ENCODE measurements around the gene CCDC158. TPM values are rescaled to one million over a fixed set of nuclear protein-coding genes. Genes with fewer than 3 reads are reported as not detected.
"Not testable (repeated sequence)": the region's sequence is repeated elsewhere in the genome, so short reads cannot be mapped to it uniquely, and the experiment has no call there.

CCDC158 gene
- total RNA-seq, 2 experiments from 2014 or later = not detected

DNA sequence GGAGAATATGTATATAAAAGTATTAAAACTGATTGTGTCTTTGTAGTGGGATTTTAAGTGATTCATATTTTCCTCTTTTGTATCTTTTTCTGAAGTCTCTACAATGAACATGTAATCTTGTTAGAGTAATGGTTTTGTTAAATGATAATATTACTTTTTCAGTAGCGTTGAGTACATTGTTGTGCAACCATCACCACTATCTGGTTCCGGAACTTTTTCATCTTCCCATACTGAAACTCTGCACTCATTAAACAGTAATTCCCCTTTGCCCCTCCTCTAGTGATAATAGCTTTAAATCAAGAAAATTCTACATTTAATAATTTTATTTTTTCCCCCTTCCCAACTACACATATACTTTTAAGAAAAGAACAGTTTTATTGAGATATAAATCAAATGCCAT, 37.4 kb upstream of the CCDC158 start:
- Histone ChIP-seq H3K4me2 (ENCODE audit: low read length) (no peak overlapping the region), H2AFZ (ENCODE audit: low read length) (no peak overlapping the region)
- TF ChIP-seq, protein P1, sequence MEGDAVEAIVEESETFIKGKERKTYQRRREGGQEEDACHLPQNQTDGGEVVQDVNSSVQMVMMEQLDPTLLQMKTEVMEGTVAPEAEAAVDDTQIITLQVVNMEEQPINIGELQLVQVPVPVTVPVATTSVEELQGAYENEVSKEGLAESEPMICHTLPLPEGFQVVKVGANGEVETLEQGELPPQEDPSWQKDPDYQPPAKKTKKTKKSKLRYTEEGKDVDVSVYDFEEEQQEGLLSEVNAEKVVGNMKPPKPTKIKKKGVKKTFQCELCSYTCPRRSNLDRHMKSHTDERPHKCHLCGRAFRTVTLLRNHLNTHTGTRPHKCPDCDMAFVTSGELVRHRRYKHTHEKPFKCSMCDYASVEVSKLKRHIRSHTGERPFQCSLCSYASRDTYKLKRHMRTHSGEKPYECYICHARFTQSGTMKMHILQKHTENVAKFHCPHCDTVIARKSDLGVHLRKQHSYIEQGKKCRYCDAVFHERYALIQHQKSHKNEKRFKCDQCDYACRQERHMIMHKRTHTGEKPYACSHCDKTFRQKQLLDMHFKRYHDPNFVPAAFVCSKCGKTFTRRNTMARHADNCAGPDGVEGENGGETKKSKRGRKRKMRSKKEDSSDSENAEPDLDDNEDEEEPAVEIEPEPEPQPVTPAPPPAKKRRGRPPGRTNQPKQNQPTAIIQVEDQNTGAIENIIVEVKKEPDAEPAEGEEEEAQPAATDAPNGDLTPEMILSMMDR (conservative IDR thresholded peaks at IDR 0.05; ENCODE audit: low read length) = no peak
- TF ChIP-seq EZH2phosphoT487 (IDR thresholded peaks at IDR 0.05; ENCODE audit: borderline replicate concordance, low read depth, low read length) = no peak

DNA sequence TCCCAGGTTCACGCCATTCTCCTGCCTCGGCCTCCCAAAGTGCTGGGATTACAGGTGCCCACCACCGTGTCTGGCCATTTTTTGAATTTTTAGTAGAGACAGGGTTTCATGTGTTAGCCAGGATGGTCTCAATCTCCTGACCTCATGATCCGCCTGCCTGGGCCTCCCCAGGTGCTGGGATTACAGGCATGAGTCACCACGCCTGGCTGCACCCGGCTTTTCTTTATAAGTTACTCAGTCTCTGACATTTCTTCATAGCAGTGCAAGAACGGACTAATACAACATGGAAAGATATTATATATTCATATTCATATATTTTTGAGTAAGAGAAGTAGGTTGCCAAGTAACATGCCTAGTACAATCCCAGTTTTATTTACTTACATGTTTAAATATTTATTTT, 36.9 kb upstream of the CCDC158 start:
- POLR2A ChIA-PET = no interaction called here
- DNase-seq (ENCODE audit: low spot score) = no peak
- Histone ChIP-seq H2AFZ (ENCODE audit: low read length) (no peak overlapping the region), H3K4me2 (ENCODE audit: low read length) (no peak overlapping the region), H4K20me1 (ENCODE audit: insufficient read depth, low read length) (no peaks in the 10 kb centered on the region), H3K27ac (ENCODE audit: low read depth, low read length, poor library complexity, severe bottlenecking) (no peak overlapping the region), H3K4me1 (ENCODE audit: insufficient read depth, low read length, poor library complexity, severe bottlenecking) (no peaks in the 10 kb centered on the region), H3K9me3 (ENCODE audit: low read length) (no peaks in the 10 kb centered on the region), H3K4me3 (ENCODE audit: low read depth, low read length, poor library complexity, severe bottlenecking) (no peak overlapping the region), H3K36me3 (ENCODE audit: insufficient read depth, low read length) (no peaks in the 10 kb centered on the region), H3K9me2 (ENCODE audit: insufficient read depth, low read length) (no peaks in the 10 kb centered on the region), H3K79me2 (ENCODE audit: insufficient read depth, low read depth, low read length) (no peaks in the 10 kb centered on the region)
- no TSS peak for BruUV-seq (replicated peaks)
- CTCF ChIA-PET (ENCODE audit: unreplicated experiment) = no interaction called here
- TF ChIP-seq, protein P1 (conservative IDR thresholded peaks at IDR 0.05; ENCODE audit: low read length) = no peak
- no peak for TF ChIP-seq EZH2phosphoT487 (IDR thresholded peaks at IDR 0.05; ENCODE audit: borderline replicate concordance, low read depth, low read length)
- intact Hi-C loops (cut with micrococcal nuclease; ENCODE audit: unreplicated experiment) = no loop called here

More for the DNA sequence above, 37.4 kb upstream of the CCDC158 start:
- H3K27ac ChIP-seq (ENCODE audit: low read depth, low read length, poor library complexity, severe bottlenecking) = no peak overlapping the region
- H4K20me1 ChIP-seq (ENCODE audit: insufficient read depth, low read length) = no peaks in the 10 kb centered on the region
- no peaks in the 10 kb centered on the region for H3K9me3 ChIP-seq (ENCODE audit: low read length)
- no peak for DNase-seq (ENCODE audit: low spot score)
- no peaks in the 10 kb centered on the region for H3K79me2 ChIP-seq (ENCODE audit: insufficient read depth, low read depth, low read length)
- BruUV-seq (replicated peaks) = no TSS peak
- POLR2A ChIA-PET = no interaction called here
- H3K36me3 ChIP-seq (ENCODE audit: insufficient read depth, low read length) = no peaks in the 10 kb centered on the region
- H3K9me2 ChIP-seq (ENCODE audit: insufficient read depth, low read length) = no peaks in the 10 kb centered on the region
- intact Hi-C loops (cut with micrococcal nuclease; ENCODE audit: unreplicated experiment) = no loop called here
- CTCF ChIA-PET (ENCODE audit: unreplicated experiment) = no interaction called here
- no peaks in the 10 kb centered on the region for H3K4me1 ChIP-seq (ENCODE audit: insufficient read depth, low read length, poor library complexity, severe bottlenecking)
- no peak overlapping the region for H3K4me3 ChIP-seq (ENCODE audit: low read depth, low read length, poor library complexity, severe bottlenecking)

DNA sequence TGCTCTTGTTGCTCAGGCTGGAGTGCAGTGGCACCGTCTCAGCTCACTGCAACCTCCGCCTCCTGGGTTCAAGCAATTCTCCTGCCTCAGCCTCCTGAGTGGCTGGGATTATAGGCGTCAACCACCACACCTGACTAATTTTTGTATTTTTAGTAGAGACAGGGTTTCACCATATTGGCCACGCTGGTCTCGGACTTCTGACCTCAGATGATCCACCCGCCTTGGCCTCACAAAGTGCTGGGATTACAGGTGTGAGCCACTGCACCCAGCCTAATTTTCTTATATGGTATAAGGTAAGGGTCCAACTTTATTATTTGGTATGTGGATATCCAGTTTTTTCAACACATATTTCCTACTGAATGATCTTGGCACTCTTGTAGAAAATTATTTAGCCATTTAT, 33.1 kb upstream of the CCDC158 start:
- BruUV-seq (replicated peaks); H2AFZ ChIP-seq (ENCODE audit: low read length); H3K4me2 ChIP-seq (ENCODE audit: low read length); H3K79me2 ChIP-seq (ENCODE audit: insufficient read depth, low read depth, low read length); H3K27ac ChIP-seq (ENCODE audit: low read depth, low read length, poor library complexity, severe bottlenecking); H3K36me3 ChIP-seq (ENCODE audit: insufficient read depth, low read length); H3K9me2 ChIP-seq (ENCODE audit: insufficient read depth, low read length); H3K4me1 ChIP-seq (ENCODE audit: insufficient read depth, low read length, poor library complexity, severe bottlenecking); H3K9me3 ChIP-seq (ENCODE audit: low read length); DNase-seq (ENCODE audit: low spot score); H4K20me1 ChIP-seq (ENCODE audit: insufficient read depth, low read length); POLR2A ChIA-PET; intact Hi-C loops (cut with micrococcal nuclease; ENCODE audit: unreplicated experiment); CTCF ChIA-PET (ENCODE audit: unreplicated experiment); H3K4me3 ChIP-seq (ENCODE audit: low read depth, low read length, poor library complexity, severe bottlenecking): not testable (repeated sequence)
